ENCODE data around the gene SHF. TPM values are rescaled to one million over a fixed set of nuclear protein-coding genes. Genes with fewer than 3 reads are reported as not detected.
A peak's percentile ranks its signal among the peaks of the same experiment; 100 is the strongest.

The SHF gene
- total RNA-seq, 2 donors from 2014 or later = 2.7 to 111 TPM

GRCh38 chr15:45168751-45169551, 18.8 kb downstream of the SHF start:
- Mint-ChIP-seq H3K4me3 (no peak overlapping the region), H3K27ac (no peak overlapping the region), H3K4me1 (no peaks in the 10 kb centered on the region), H3K36me3 (ENCODE audit: low read depth) (peaks cover 50% of the 10 kb centered on the region), H3K27me3 (no peaks in the 10 kb centered on the region), H3K9me3 (no peaks in the 10 kb centered on the region)
- ATAC-seq (replicated peaks) = no peak

DNA sequence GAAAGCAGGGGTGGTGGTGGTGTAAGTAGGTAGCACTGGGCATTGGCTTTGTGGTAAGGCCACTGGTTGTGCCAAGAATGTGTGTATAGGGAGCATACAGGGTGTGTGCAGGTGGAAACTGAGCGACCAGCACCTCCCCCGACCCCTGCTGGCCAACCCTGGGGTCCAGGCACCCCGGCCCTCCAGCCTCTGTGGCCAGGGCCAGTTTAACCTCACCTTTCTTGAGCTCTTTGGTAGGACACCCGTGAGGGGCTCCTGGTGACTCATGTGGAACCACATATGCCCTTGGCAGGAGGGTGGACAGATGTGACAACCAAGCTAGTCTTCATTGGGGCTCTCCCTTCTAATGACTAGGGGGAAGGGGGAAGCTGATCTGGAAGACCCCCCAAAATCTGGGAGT, 19.5 kb downstream of the SHF start:
- Mint-ChIP-seq H3K36me3 (ENCODE audit: low read depth) (peaks cover 49% of the 10 kb centered on the region), H3K4me3 (peak overlapping the region; percentile 65), H3K27me3 (no peaks in the 10 kb centered on the region), H3K27ac (no peak overlapping the region), H3K4me1 (no peaks in the 10 kb centered on the region), H3K9me3 (no peaks in the 10 kb centered on the region)
- ATAC-seq (replicated peaks) = no peak

GRCh38 chr15:45167631-45168205, 20.0 kb downstream of the SHF start:
- Mint-ChIP-seq H3K27ac (peak overlapping the region; percentile 82), H3K4me1 (no peaks in the 10 kb centered on the region), H3K9me3 (no peaks in the 10 kb centered on the region), H3K4me3 (peak overlapping the region; percentile 65), H3K36me3 (ENCODE audit: low read depth) (peaks cover 44% of the 10 kb centered on the region), H3K27me3 (no peaks in the 10 kb centered on the region)
- ATAC-seq (replicated peaks) = no peak

DNA sequence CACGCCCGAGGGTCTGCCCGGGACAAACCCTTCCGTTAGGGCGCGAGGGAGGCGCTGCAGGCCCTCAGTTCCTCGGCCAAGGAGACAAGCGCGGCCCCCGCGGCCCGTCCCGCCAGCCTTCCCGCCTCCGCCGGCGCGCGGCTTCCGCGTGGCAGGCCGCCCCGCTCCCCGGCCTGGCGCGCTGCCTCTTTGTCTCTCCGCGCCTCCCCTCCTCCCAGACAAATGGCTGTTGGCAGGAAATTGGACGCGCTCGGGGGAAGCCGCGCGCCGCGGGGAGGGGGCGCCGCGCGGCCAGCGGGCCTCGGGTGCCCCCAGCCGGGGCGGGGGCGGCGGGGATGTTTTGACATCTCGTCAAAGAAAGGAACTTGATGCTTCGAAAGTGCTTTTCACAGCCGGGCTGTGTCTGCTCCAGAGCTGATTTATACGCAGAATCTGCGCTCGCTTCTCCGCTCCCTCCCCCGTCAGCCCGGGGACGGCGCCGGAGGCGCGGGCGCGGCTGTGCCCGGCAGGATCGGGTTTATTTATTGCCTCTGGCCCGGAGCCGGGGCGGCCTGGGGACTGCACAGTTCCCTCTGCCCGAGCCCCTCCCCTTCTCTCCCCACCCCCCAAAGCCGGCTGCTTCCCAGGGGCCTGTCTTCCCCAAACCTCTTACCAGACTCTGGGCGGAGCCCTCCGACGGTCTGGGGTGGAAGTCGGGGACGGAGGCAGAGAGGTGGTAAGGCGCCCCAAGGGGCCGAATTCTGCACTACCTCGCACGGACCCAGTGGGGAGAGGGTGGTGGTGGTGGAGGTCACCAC, 20.7 kb downstream of the SHF start:
- peak overlapping the region; percentile 76 for H3K4me3 Mint-ChIP-seq
- no peaks in the 10 kb centered on the region for H3K9me3 Mint-ChIP-seq
- H3K27ac Mint-ChIP-seq = peak overlapping the region; percentile 82
- peaks cover 42% of the 10 kb centered on the region for H3K36me3 Mint-ChIP-seq (ENCODE audit: low read depth)
- H3K27me3 Mint-ChIP-seq = no peaks in the 10 kb centered on the region
- peaks cover 1% of the 10 kb centered on the region for H3K4me1 Mint-ChIP-seq
- peak; percentile 85 for ATAC-seq (replicated peaks)

DNA sequence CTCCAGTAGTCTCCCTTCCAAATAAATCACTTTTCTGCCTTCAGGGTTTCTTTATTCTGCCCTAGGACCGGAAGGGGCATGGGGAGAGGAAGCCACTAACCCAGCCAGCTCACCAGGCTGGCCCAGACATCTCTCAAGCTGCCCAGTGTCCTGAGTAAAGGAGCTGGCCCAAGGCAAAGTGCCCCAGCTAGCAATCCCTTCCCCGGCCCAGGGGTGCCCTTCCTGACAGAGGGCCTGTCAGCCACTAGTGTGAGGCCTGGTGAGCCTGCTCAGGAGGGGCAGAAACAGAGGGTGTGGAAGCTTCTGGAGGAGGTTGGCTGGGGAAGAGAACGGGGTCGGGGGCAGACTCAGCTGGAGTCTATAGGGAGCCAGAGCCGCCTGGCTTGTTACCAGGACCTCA, 22.2 kb downstream of the SHF start:
- H3K27me3 Mint-ChIP-seq = no peaks in the 10 kb centered on the region
- peaks cover 44% of the 10 kb centered on the region for H3K36me3 Mint-ChIP-seq (ENCODE audit: low read depth)
- H3K9me3 Mint-ChIP-seq = no peaks in the 10 kb centered on the region
- H3K27ac Mint-ChIP-seq = peak overlapping the region; percentile 68
- ATAC-seq (replicated peaks) = no peak
- H3K4me3 Mint-ChIP-seq = peak overlapping the region; percentile 76
- H3K4me1 Mint-ChIP-seq = peaks cover 5% of the 10 kb centered on the region

DNA sequence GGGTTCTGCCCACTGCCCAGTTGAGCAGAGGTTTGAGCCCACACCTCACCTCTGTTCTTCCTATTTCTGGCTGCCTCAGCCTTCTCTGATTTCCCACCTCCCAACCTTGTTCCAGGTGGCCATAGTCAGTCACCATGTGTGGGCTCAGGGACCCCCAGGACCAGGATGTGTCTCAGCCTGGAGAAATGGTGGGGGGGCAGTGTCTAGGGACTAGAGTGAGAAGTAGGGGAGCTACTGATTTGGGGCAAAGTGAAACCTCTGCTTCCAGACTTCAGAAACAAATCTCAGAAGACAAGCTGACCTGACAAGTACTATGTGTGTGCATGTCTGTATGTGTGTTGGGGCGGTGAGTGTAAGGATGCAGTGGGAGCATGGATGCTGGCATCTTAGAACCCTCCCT, 22.9 kb downstream of the SHF start:
- Mint-ChIP-seq H3K4me3 (peak overlapping the region; percentile 76), H3K27ac (peak overlapping the region; percentile 68)

DNA sequence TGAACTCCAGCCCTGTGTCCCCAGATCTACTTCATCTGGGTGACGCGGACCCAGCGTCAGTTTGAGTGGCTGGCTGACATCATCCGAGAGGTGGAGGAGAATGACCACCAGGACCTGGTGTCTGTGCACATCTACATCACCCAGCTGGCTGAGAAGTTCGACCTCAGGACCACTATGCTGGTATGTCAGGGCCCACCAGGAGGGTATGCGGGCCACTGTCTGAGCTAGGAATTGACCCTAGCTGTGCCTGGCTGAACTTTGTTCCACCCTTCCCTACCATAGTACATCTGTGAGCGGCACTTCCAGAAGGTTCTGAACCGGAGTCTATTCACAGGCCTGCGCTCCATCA, 24.3 kb downstream of the SHF start:
- Mint-ChIP-seq H3K27me3 (no peaks in the 10 kb centered on the region), H3K4me1 (peaks cover 5% of the 10 kb centered on the region), H3K9me3 (no peaks in the 10 kb centered on the region), H3K36me3 (ENCODE audit: low read depth) (peaks cover 46% of the 10 kb centered on the region), H3K27ac (peak overlapping the region; percentile 68), H3K4me3 (no peak overlapping the region)
- no peak for ATAC-seq (replicated peaks)

More for the DNA sequence above, 22.9 kb downstream of the SHF start:
- H3K4me1 Mint-ChIP-seq = peaks cover 5% of the 10 kb centered on the region
- no peak for ATAC-seq (replicated peaks)
- no peaks in the 10 kb centered on the region for H3K27me3 Mint-ChIP-seq
- H3K9me3 Mint-ChIP-seq = no peaks in the 10 kb centered on the region
- peaks cover 44% of the 10 kb centered on the region for H3K36me3 Mint-ChIP-seq (ENCODE audit: low read depth)

- no peak for ATAC-seq (replicated peaks)
- Mint-ChIP-seq H3K27ac (peak overlapping the region; percentile 68), H3K27me3 (no peaks in the 10 kb centered on the region), H3K4me1 (peaks cover 7% of the 10 kb centered on the region), H3K4me3 (no peak overlapping the region), H3K36me3 (ENCODE audit: low read depth) (peaks cover 46% of the 10 kb centered on the region), H3K9me3 (no peaks in the 10 kb centered on the region)
These were observed 24.8 kb downstream of the SHF start for GRCh38 chr15:45162771-45163507.

GRCh38 chr15:45161666-45162065, 26.1 kb downstream of the SHF start:
- H3K9me3 Mint-ChIP-seq = no peaks in the 10 kb centered on the region
- no peak overlapping the region for H3K4me3 Mint-ChIP-seq
- peaks cover 46% of the 10 kb centered on the region for H3K36me3 Mint-ChIP-seq (ENCODE audit: low read depth)
- ATAC-seq (replicated peaks) = no peak
- peak overlapping the region; percentile 68 for H3K27ac Mint-ChIP-seq
- H3K4me1 Mint-ChIP-seq = peaks cover 15% of the 10 kb centered on the region
- H3K27me3 Mint-ChIP-seq = no peaks in the 10 kb centered on the region

DNA sequence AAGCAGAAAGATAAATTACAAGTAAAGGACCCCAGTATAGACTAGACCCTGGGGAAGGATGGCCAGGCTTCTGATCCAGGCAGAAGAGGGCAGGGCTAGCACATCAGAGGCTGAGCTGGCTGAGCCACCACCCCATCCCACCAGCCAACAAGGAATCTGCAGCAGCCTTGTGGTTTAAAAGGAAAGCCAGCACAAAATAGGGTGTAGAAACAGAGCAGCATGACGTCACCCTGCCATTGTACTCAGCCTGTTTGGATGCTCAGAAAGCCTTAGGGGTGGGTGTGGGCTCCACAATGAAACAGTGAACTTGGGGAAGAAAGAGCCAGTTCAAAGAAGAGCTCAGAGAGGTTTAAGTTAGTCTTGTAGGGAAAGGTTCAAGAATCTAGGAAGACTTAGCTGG, 29.8 kb downstream of the SHF start:
- Mint-ChIP-seq H3K36me3 (ENCODE audit: low read depth) (peaks cover 20% of the 10 kb centered on the region), H3K4me1 (peaks cover 17% of the 10 kb centered on the region), H3K9me3 (no peaks in the 10 kb centered on the region), H3K27ac (peak overlapping the region; percentile 79), H3K27me3 (no peaks in the 10 kb centered on the region), H3K4me3 (peak overlapping the region; percentile 39)
- ATAC-seq (replicated peaks) = peak; percentile 8

GRCh38 chr15:45156744-45157455, 30.9 kb downstream of the SHF start:
- Mint-ChIP-seq H3K9me3 (no peaks in the 10 kb centered on the region), H3K36me3 (ENCODE audit: low read depth) (peaks cover 14% of the 10 kb centered on the region), H3K4me3 (peak overlapping the region; percentile 39), H3K4me1 (peaks cover 14% of the 10 kb centered on the region), H3K27me3 (no peaks in the 10 kb centered on the region), H3K27ac (peak overlapping the region; percentile 79)
- peak; percentile 74 for ATAC-seq (replicated peaks)

DNA sequence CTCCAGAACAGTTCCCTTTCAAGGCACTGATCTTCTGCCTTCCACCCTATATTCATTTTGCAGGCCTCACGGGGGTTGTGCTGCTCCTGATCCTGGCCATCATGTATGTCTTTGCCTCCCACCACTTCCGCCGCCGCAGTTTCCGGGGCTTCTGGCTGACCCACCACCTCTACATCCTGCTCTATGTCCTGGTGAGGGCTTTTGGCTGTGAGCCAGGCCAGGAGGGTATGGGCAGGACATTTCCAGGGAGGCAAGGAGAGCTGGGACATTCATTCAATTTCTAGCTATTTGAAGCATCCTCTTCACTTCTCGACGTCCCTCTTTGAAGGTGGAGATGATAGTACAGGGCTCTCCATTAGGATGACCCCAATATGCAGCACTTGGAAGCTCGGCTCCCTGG, 32.0 kb downstream of the SHF start:
- H3K27ac Mint-ChIP-seq = no peak overlapping the region
- H3K4me3 Mint-ChIP-seq = no peak overlapping the region
- H3K36me3 Mint-ChIP-seq (ENCODE audit: low read depth) = peaks cover 9% of the 10 kb centered on the region
- H3K27me3 Mint-ChIP-seq = no peaks in the 10 kb centered on the region
- H3K9me3 Mint-ChIP-seq = no peaks in the 10 kb centered on the region
- ATAC-seq (replicated peaks) = no peak
- peaks cover 13% of the 10 kb centered on the region for H3K4me1 Mint-ChIP-seq

DNA sequence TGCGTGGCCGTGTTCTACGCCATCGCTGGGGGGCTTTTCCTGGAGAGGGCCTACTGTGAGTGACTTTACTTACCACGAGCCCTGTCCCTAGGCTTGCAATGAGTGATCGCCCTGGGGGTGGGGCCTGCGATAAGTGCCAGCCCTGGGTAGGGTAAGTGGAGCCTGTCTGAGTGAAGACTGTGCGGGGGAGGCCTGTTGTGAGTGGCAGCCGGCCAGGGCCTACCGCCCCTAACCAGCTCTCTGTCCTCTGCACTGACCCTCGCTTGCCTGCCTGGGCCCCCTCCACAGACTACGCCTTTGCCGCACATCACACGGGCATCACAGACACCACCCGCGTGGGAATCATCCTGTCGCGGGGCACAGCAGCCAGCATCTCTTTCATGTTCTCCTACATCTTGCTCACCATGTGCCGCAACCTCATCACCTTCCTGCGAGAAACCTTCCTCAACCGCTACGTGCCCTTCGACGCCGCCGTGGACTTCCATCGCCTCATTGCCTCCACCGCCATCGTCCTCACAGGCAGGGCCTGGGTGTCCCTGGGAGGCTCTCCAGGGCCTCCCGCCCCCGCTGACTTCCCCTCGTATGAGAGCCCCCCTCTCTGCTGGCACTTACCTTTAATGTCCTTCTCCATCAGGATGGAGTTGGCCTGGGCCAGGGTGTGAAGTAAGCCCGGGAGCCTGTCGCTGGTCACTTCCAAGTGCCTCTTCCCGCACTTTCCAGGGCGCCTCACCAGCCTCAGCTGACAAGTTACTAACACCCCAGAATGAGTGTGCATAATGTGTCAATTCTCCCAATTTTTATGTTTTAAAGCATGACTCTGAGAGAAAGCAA, 35.6 kb downstream of the SHF start:
- Mint-ChIP-seq H3K9me3 (no peaks in the 10 kb centered on the region), H3K27me3 (no peaks in the 10 kb centered on the region), H3K27ac (no peak overlapping the region), H3K4me1 (peaks cover 7% of the 10 kb centered on the region), H3K4me3 (no peak overlapping the region), H3K36me3 (ENCODE audit: low read depth) (no peaks in the 10 kb centered on the region)
- no peak for ATAC-seq (replicated peaks)

All from activated T-helper 17 cell treated with anti-CD3 and anti-CD28 coated beads, Interleukin-2, amount 50 U/mL, for 72 hours (primary cell).